PC-3 (cell line): ENCODE data around the gene ACBD6. TPM values are rescaled to one million over a fixed set of nuclear protein-coding genes. Genes with fewer than 3 reads are reported as not detected.

Experiments
- ATAC-seq: fragments of 200-7000 bp; cut with Tn5 transposase; 2 replicates; pipeline ENCODE4 v1.9.1; 2020; ENCODE audit warnings: mild to moderate bottlenecking, moderate library complexity
- BruUV-seq: library from RNA; stranded (reverse); fragments of 400-500 nt; replicated peaks from 2 replicates; lab custom pipeline; 2021; lab: Mats Ljungman, UMichigan
- CTCF ChIA-PET: fragments of 300-600 bp; sonication (Branson Sonifier 250); formaldehyde crosslinking; loops from one replicate; lab custom pipeline; 2022; ENCODE audit warnings: antibody characterized with exemption; lab: Charles Lee
- POLR2A ChIA-PET: fragments of 300-600 bp; sonication (Branson Sonifier 250); formaldehyde crosslinking; loops from one replicate; lab custom pipeline; 2022; ENCODE audit warnings: antibody characterized with exemption; ENCODE audit not compliant: unreplicated experiment; lab: Charles Lee
- DNase-seq: peaks from one replicate; pipeline ENCODE4 v3.0.0-alpha.2; 2015
- H2AFZ ChIP-seq: fragments of 300-600 bp; sonication (generic); 2 replicates; pipeline ENCODE4 v1.6.0; 2016; ENCODE audit warnings: antibody characterized with exemption, low read length
- H3F3A ChIP-seq: fragments of 300-600 bp; sonication (generic); one replicate; pipeline ENCODE4 v1.6.0; 2017; ENCODE audit warnings: antibody characterized with exemption, low read length, control low read depth, mild to moderate bottlenecking; ENCODE audit not compliant: unreplicated experiment
- H3K27ac ChIP-seq: fragments of 300-600 bp; sonication (generic); 2 replicates; pipeline ENCODE4 v1.5.1; 2016; ENCODE audit warnings: mild to moderate bottlenecking, low read length
- H3K27me3 ChIP-seq: fragments of 300-600 bp; sonication (generic); 2 replicates; pipeline ENCODE4 v1.6.1; 2016; ENCODE audit warnings: low read length, mixed read lengths
- H3K36me3 ChIP-seq: fragments of 300-600 bp; sonication (generic); 2 replicates; pipeline ENCODE4 v1.6.1; 2016; ENCODE audit warnings: low read depth, mixed run types, low read length, mixed read lengths
- H3K4me1 ChIP-seq: fragments of 300-600 bp; sonication (generic); 2 replicates; pipeline ENCODE4 v1.5.1; 2016; ENCODE audit warnings: low read length; ENCODE audit not compliant: insufficient read depth
- H3K4me2 ChIP-seq: fragments of 300-600 bp; sonication (generic); 2 replicates; pipeline ENCODE4 v1.6.0; 2016; ENCODE audit warnings: low read length
- H3K4me3 ChIP-seq: fragments of 300-600 bp; sonication (generic); 2 replicates; pipeline ENCODE4 v1.5.1; 2016; ENCODE audit warnings: mild to moderate bottlenecking, low read length, mixed read lengths
- H3K79me2 ChIP-seq: fragments of 300-600 bp; sonication (generic); 2 replicates; pipeline ENCODE4 v1.6.1; 2017; ENCODE audit warnings: low read length, mixed read lengths
- H3K9ac ChIP-seq: fragments of 300-600 bp; sonication (generic); 2 replicates; pipeline ENCODE4 v1.6.0; 2016; ENCODE audit warnings: mild to moderate bottlenecking, low read length
- H3K9me2 ChIP-seq: fragments of 300-600 bp; sonication (generic); replicated peaks from 2 replicates; pipeline ENCODE4 v1.6.1; 2016; ENCODE audit warnings: mixed run types, low read length, mixed read lengths
- H3K9me3 ChIP-seq: fragments of 300-600 bp; sonication (generic); 2 replicates; pipeline ENCODE4 v1.6.1; 2016; ENCODE audit warnings: low read length, mixed read lengths
- H4K20me1 ChIP-seq: fragments of 300-600 bp; sonication (generic); 2 replicates; pipeline ENCODE4 v1.6.1; 2016; ENCODE audit warnings: low read length, mixed read lengths
- EZH2 ChIP-seq: fragments of 300-600 bp; sonication (generic); IDR thresholded peaks from one replicate; pipeline ENCODE4 v1.6.1; 2017; ENCODE audit warnings: antibody characterized with exemption, mild to moderate bottlenecking, low read length; ENCODE audit not compliant: unreplicated experiment
- EZH2phosphoT487 ChIP-seq: fragments of 300-600 bp; sonication (generic); IDR thresholded peaks from 2 replicates; pipeline ENCODE4 v1.6.1; 2018; ENCODE audit warnings: mild to moderate bottlenecking, antibody characterized with exemption, low read length, borderline replicate concordance
- intact Hi-C: fragments of 100-400 bp; cut with micrococcal nuclease; formaldehyde crosslinking; loops from 2 replicates; pipeline ENCODE4 v1.9.0; 2023
- total RNA-seq: library from RNA; depleted of rRNA; stranded (reverse); fragments of >200 nt; gene quantifications from 2 replicates; pipeline ENCODE4 v1.2.3, GENCODE V29; 2014
- TF ChIP-seq, protein P1 (sequence below): fragments of 300-600 bp; sonication (generic); conservative IDR thresholded peaks from 2 replicates; pipeline ENCODE4 v1.5.1; 2017; ENCODE audit warnings: antibody characterized with exemption, low read depth, mild to moderate bottlenecking, low read length

ACBD6 gene
- total RNA-seq, 1 experiment from 2014 or later: 43.3 TPM

GRCh38 chr1:180532854-180533253 is 30.5 kb upstream of the ACBD6 start:
- no peak overlapping the region for H3K27ac ChIP-seq
- ATAC-seq (no peak), DNase-seq (no peak)
- H3K4me1 ChIP-seq: peaks cover 7% of the 10 kb centered on the region; the same call in 1 of the 2 replicates
- TF ChIP-seq, protein P1, sequence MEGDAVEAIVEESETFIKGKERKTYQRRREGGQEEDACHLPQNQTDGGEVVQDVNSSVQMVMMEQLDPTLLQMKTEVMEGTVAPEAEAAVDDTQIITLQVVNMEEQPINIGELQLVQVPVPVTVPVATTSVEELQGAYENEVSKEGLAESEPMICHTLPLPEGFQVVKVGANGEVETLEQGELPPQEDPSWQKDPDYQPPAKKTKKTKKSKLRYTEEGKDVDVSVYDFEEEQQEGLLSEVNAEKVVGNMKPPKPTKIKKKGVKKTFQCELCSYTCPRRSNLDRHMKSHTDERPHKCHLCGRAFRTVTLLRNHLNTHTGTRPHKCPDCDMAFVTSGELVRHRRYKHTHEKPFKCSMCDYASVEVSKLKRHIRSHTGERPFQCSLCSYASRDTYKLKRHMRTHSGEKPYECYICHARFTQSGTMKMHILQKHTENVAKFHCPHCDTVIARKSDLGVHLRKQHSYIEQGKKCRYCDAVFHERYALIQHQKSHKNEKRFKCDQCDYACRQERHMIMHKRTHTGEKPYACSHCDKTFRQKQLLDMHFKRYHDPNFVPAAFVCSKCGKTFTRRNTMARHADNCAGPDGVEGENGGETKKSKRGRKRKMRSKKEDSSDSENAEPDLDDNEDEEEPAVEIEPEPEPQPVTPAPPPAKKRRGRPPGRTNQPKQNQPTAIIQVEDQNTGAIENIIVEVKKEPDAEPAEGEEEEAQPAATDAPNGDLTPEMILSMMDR: no peak
- TF ChIP-seq EZH2phosphoT487 (no peak), EZH2 (no peak)
- BruUV-seq: no TSS peak
- H3K36me3 ChIP-seq: no peaks in the 10 kb centered on the region
- H3K79me2 ChIP-seq: no peaks in the 10 kb centered on the region
- H4K20me1 ChIP-seq: no peaks in the 10 kb centered on the region
- no peak overlapping the region for H3K4me2 ChIP-seq
- ChIA-PET CTCF (interaction anchor here (0.6 kb wide), 1 partner anchor 100 kb away, joined by 3 read pairs; no protein-coding TSS in a partner anchor), POLR2A (no interaction called here)
- no peaks in the 10 kb centered on the region for H3F3A ChIP-seq
- H3K4me3 ChIP-seq: no peak overlapping the region
- H3K9me3 ChIP-seq: no peaks in the 10 kb centered on the region
- no peak overlapping the region for H3K9ac ChIP-seq
- H3K27me3 ChIP-seq: no peaks in the 10 kb centered on the region
- intact Hi-C loops: loop anchor here (5.0 kb wide), 3 partner anchors 99 to 329 kb away; partner anchors contain the start of gene XPR1
- no peaks in the 10 kb centered on the region for H3K9me2 ChIP-seq
- peak overlapping the region; percentile 80; the same call in 1 of the 2 replicates for H2AFZ ChIP-seq

DNA sequence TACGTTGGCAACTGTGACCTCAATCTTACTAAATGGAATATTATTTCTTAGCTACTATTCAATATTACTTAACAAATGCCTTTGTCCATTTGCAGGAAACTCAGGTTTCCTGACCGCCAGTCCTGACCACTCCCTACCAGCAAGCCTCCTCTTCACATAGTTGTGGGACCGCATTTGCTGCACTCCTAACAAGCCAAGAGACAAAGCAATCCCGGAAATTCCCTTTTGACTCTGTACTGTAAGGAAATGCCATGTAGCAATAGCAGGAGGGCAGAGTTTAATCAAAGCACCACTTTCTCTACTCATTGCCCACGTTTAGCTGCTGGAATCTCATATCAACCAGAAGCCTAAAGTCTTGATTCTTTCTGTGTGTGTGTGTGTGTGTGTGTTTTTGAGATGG is 28.1 kb upstream of the ACBD6 start:
- Histone ChIP-seq H3K27me3 (no peaks in the 10 kb centered on the region), H2AFZ (peak overlapping the region; percentile 53)
- POLR2A ChIA-PET: no interaction called here

More for the DNA sequence above, 28.1 kb upstream of the ACBD6 start:
- H3K9me3 ChIP-seq: no peaks in the 10 kb centered on the region
- H3K4me2 ChIP-seq: peak overlapping the region; percentile 22; the same call in 1 of the 2 replicates
- ATAC-seq: peak; percentile 48; the same call in 1 of the 2 replicates
- H4K20me1 ChIP-seq: no peaks in the 10 kb centered on the region
- H3K27ac ChIP-seq: no peak overlapping the region
- H3K9ac ChIP-seq: no peak overlapping the region
- BruUV-seq: no TSS peak
- H3F3A ChIP-seq: no peaks in the 10 kb centered on the region
- DNase-seq: peak; percentile 72
- intact Hi-C loops: loop anchor here (5.0 kb wide), 3 partner anchors 102 to 332 kb away; partner anchors contain the start of gene XPR1
- H3K4me3 ChIP-seq: no peak overlapping the region
- H3K79me2 ChIP-seq: no peaks in the 10 kb centered on the region
- TF ChIP-seq, protein P1: no peak
- no peak for TF ChIP-seq EZH2phosphoT487
- no peak for TF ChIP-seq EZH2
- H3K36me3 ChIP-seq: no peaks in the 10 kb centered on the region
- peaks cover 7% of the 10 kb centered on the region; the same call in 1 of the 2 replicates for H3K4me1 ChIP-seq
- CTCF ChIA-PET: interaction anchor here (0.9 kb wide), 1 partner anchor 332 kb away, joined by 3 read pairs; no protein-coding TSS in a partner anchor
- no peaks in the 10 kb centered on the region for H3K9me2 ChIP-seq
